BLaER1 (cell line): ENCODE measurements around the gene PCBP1.
"Not testable (repeated sequence)": the region's sequence is repeated elsewhere in the genome, so short reads cannot be mapped to it uniquely, and the experiment has no call there.

Source experiments
- H3K27ac ChIP-seq: shearing (Covaris generic); formaldehyde crosslinking; 2 replicates; pipeline ENCODE4 v1.8.1; 2022
- H3K27me3 ChIP-seq: shearing (Covaris generic); formaldehyde crosslinking; 2 replicates; pipeline ENCODE4 v1.8.1; 2022
- H3K36me3 ChIP-seq: shearing (Covaris generic); formaldehyde crosslinking; 2 replicates; pipeline ENCODE4 v1.8.1; 2022
- H3K4me1 ChIP-seq: shearing (Covaris generic); formaldehyde crosslinking; 2 replicates; pipeline ENCODE4 v1.8.1; 2022
- H3K4me2 ChIP-seq: shearing (Covaris generic); formaldehyde crosslinking; 2 replicates; pipeline ENCODE4 v1.8.1; 2022
- H3K4me3 ChIP-seq: shearing (Covaris generic); formaldehyde crosslinking; 2 replicates; pipeline ENCODE4 v1.8.1; 2022
- H3K9ac ChIP-seq: shearing (Covaris generic); formaldehyde crosslinking; 2 replicates; pipeline ENCODE4 v1.8.1; 2022
- H3K9me3 ChIP-seq: shearing (Covaris generic); formaldehyde crosslinking; 2 replicates; pipeline ENCODE4 v1.8.1; 2022
- H4K20me1 ChIP-seq: shearing (Covaris generic); formaldehyde crosslinking; 2 replicates; pipeline ENCODE4 v1.8.1; 2022
- Cebpa-rat ChIP-seq: shearing (Covaris generic); IDR thresholded peaks from 2 replicates; pipeline ENCODE4 v1.8.1; 2022

Gene PCBP1

DNA sequence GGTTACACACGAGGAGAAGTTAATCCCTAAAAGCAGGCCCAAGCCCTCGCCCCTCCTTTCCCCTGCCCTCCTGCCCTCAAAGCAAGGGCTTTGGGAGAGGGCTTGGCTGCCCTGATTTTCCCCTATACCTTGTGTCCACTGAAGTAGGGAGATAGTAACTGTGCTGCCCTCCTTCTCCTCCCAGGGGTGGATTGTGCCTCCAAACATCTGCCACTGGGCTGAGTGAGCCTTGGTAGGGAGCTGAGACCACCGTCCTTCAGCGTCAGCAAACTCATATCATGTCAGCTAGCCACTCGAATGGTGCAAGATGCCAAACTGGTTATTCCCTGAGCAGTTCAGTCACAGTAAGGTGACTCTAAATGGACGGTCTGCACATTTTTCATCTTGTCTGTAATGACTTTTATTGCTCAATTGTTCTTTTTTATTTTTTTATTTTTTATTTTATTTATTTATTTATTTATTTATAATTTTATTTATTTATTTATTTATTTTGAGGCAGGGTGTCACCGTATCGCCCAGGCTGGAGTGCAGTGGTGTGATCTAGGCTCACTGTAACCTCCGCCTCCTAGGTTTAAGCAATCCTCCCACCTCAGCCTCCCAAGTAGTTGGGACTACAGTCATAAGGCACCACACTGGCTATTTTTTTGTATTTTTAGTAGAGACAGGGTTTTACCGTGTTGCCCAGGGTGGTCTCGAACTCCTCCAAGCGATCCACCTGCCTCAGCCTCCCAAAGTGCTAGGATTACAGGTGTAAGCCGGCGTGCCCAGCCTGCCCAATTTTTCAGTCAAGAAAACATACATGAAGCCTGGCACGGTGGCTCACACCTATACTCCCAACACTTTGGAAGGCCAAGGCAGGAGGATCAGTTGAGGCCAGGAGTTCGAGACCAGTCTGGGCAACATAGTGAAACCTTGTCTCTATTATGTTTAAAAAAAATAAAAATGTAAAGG is 8.7 kb downstream of the PCBP1 start:
- peak overlapping the region; percentile 78 for H3K9ac ChIP-seq
- no peak for TF ChIP-seq Cebpa-rat

DNA sequence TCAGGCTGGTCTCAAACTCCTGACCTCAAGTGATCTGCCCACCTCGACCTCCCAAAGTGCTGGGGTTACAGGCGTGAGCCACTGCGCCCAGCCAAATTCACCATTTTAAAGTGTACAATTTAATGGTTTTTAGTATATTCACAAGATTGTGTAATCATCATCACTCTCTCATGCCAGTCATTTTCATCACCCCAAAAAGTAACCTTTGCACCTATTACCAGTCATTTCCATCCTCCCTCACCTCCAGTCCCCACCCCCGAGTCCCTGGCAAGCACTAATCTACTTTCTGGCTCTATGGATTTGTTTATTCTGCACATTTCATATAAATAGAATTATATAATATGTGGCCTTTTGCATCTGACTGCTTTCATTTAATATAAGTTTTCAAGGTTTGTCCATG is 10.8 kb downstream of the PCBP1 start:
- no peaks in the 10 kb centered on the region for H4K20me1 ChIP-seq
- TF ChIP-seq Cebpa-rat, result no peak
- H3K4me3 ChIP-seq, result no peak overlapping the region
- no peaks in the 10 kb centered on the region for H3K27me3 ChIP-seq
- H3K4me1 ChIP-seq, result peaks cover 40% of the 10 kb centered on the region
- H3K4me2 ChIP-seq, result no peak overlapping the region
- H3K36me3 ChIP-seq, result no peaks in the 10 kb centered on the region
- no peak overlapping the region for H3K27ac ChIP-seq
- H3K9me3 ChIP-seq, result no peaks in the 10 kb centered on the region
- no peak overlapping the region for H3K9ac ChIP-seq

More for the DNA sequence above, 8.7 kb downstream of the PCBP1 start:
- H3K4me2 ChIP-seq, result peak overlapping the region; percentile 82
- no peaks in the 10 kb centered on the region for H3K9me3 ChIP-seq
- H3K27ac ChIP-seq, result peak overlapping the region; percentile 92
- no peaks in the 10 kb centered on the region for H4K20me1 ChIP-seq
- H3K4me3 ChIP-seq, result peak overlapping the region; percentile 46; the same call in 1 of the 2 replicates
- no peaks in the 10 kb centered on the region for H3K27me3 ChIP-seq
- H3K4me1 ChIP-seq, result peaks cover 54% of the 10 kb centered on the region
- H3K36me3 ChIP-seq, result 0 out of 2 replicates have a peak, but pooled peaks cover 4% of the 10 kb centered on the region

DNA sequence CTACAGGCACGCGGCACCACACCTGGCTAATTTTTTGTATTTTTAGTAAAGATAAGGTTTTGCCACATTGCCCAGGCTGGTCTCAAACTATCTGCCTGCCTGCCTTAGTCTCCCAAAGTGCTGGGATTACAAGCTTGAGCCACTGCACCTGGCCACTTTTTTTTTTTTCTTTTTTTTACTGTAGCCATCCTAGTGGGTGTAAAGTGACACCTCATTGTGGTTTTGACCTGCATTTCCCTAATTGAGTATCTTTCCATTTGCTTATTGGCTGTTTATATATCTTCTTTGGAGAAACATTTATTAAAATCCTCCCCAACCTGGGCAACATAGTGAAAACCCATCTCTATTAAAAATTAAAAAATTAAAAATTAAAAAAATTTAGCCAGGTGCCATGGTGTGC is 12.0 kb downstream of the PCBP1 start:
- Histone ChIP-seq H3K4me2 (no peak overlapping the region), H3K27ac (no peak overlapping the region), H3K4me3 (no peak overlapping the region), H3K9me3 (no peaks in the 10 kb centered on the region), H3K27me3 (no peaks in the 10 kb centered on the region), H3K9ac (no peak overlapping the region), H4K20me1 (no peaks in the 10 kb centered on the region), H3K36me3 (no peaks in the 10 kb centered on the region), H3K4me1 (peaks cover 40% of the 10 kb centered on the region)
- no peak for TF ChIP-seq Cebpa-rat

DNA sequence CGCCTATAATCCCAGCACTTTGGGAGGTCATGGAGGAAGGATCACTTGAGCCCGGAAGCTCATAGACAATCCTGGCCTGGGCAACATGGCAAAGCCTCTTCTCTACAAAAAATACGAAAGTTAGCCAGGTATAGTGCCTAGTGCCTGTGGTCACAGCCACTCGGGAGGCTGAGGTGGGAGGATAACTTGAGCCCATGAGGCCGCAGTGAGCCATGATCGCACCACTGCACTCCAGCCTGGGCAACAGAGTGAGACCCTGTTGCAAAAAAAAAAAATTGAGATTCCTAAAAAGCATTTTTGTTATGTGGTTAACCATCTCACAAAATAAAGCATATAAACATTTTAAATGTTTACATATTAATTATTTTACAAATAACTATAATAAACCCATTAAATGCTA is 13.9 kb downstream of the PCBP1 start:
- TF ChIP-seq Cebpa-rat, result no peak
- Histone ChIP-seq H3K4me3 (no peak overlapping the region), H4K20me1 (no peaks in the 10 kb centered on the region), H3K27ac (no peak overlapping the region), H3K36me3 (no peaks in the 10 kb centered on the region), H3K9me3 (no peaks in the 10 kb centered on the region), H3K4me2 (no peak overlapping the region), H3K27me3 (no peaks in the 10 kb centered on the region), H3K9ac (no peak overlapping the region), H3K4me1 (peaks cover 27% of the 10 kb centered on the region)

DNA sequence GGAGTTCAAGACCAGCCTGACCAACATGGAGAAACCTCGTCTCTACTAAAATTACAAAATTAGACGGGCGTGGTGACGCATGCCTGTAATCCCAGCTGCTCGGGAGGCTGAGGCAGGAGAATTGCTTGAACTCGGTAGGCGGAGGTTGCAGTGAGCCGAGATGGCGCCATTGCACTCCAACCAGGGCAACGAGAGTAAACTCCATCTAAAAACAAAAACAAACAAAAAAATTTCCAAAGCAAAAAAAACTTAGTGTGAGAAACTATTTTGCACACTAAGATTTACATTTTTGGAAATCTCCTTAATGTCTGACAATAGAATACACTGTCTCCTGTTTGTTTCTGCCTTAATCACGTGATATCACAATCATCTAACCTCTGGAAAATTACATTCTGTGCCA is 14.4 kb downstream of the PCBP1 start:
- H3K27ac ChIP-seq, H3K9me3 ChIP-seq, H3K27me3 ChIP-seq, H4K20me1 ChIP-seq, H3K9ac ChIP-seq, H3K4me3 ChIP-seq, H3K36me3 ChIP-seq, H3K4me2 ChIP-seq: not testable (repeated sequence)
- peaks cover 22% of the 10 kb centered on the region for H3K4me1 ChIP-seq

DNA sequence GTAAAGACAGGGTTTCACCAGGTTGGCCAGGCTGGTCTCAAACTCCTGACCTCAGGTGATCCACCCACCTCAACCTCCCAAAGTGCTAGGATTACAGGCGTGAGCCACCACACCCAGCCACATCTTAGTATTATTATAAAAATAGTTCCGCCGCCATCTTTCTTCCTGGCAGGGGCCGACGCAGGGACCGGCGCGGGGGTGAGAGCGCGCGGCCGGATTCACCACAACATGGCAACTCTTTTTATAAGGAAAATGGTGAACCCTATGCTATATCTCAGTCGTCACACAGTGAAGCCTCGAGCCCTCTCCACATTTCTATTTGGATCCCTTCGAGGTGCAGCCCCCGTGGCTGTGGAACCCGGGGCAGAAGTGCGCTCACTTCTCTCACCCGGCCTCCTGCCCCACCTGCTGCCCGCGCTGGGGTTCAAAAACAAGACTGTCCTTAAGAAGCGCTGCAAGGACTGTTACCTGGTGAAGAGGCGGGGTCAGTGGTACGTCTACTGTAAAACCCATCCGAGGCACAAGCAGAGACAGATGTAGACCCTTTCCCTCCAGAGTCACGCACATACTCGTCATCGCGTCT is 15.1 kb downstream of the PCBP1 start:
- H3K27me3 ChIP-seq, H3K4me2 ChIP-seq, H3K36me3 ChIP-seq, H3K4me3 ChIP-seq, H3K27ac ChIP-seq, H3K9ac ChIP-seq, H3K9me3 ChIP-seq, H4K20me1 ChIP-seq: not testable (repeated sequence)
- peaks cover 22% of the 10 kb centered on the region for H3K4me1 ChIP-seq

DNA sequence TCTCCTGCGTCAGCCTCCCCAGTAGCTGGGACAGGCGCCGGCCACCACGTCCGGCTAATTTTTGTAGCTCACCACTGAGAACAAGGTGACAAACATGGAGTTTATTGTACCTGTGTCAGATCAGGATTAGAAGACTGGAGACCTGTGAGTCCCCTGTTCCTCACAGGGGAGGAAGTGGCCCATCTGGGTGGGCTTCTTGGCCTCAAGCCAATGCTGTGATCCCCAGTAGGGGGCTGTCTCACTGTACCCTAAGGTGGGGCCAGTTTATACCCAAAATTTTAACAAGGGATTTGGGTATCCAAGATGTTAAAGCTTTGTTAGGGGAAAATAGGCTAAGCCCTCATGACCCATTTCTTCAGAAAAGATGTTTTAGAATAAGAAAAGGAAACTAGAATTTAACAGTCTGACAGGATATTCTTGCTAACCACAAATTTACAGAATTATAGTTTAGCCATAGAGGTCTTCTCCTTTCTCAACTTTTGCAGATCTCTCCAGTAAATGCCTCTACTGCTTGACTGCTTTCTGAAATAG is 16.3 kb downstream of the PCBP1 start:
- Histone ChIP-seq H3K4me2 (peak overlapping the region; percentile 42), H3K4me1 (peaks cover 34% of the 10 kb centered on the region), H3K9me3 (no peaks in the 10 kb centered on the region), H3K27me3 (no peaks in the 10 kb centered on the region), H3K9ac (no peak overlapping the region), H3K36me3 (no peaks in the 10 kb centered on the region), H4K20me1 (no peaks in the 10 kb centered on the region), H3K4me3 (no peak overlapping the region), H3K27ac (peak overlapping the region; percentile 28; the same call in 1 of the 2 replicates)
- no peak for TF ChIP-seq Cebpa-rat

DNA sequence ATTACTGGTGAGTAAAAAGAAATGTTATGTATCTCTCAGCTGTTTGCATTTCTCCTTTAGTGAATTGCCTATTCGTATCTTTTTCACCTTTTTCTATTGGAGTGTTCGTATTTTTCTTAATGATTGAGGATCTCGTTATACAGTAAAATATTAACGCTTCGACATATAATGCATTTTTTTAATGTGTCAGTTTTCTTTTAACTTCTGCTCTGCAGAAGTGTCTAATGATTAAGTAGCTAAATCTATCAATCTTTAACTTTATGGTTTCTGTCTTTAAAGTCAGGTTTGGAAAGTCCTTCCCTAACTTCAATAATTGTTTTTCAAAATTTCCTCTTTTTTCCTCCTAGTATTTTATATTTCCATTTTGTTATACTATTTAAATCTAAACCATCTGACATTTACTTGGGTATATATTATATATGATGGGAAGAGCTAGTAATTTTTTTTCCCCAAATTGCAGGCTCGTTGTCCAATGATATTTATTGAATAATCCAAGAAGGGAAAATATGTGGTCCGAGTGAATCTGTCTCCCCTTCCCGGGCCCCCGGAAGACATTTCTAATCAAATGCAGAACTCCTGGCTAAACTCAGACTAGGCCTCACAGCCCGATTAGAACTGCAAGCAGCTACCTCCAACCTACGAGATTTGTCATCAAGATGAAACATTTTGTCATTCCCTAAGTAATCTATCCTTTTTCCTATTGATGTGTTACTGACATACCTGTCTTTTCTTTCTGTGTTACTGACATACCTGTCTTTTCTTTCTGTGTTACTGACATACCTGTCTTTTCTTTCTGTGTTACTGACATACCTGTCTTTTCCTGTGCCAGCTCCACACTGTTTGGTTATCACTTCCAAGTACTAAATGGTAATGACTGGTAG is 17.2 kb downstream of the PCBP1 start:
- H3K4me2 ChIP-seq, result peak overlapping the region; percentile 42
- H3K36me3 ChIP-seq, result no peaks in the 10 kb centered on the region
- no peaks in the 10 kb centered on the region for H4K20me1 ChIP-seq
- H3K27me3 ChIP-seq, result no peaks in the 10 kb centered on the region
- no peak overlapping the region for H3K4me3 ChIP-seq
- peak overlapping the region; percentile 28; the same call in 1 of the 2 replicates for H3K27ac ChIP-seq
- no peaks in the 10 kb centered on the region for H3K9me3 ChIP-seq
- H3K4me1 ChIP-seq, result peaks cover 35% of the 10 kb centered on the region
- no peak overlapping the region for H3K9ac ChIP-seq
- no peak for TF ChIP-seq Cebpa-rat

DNA sequence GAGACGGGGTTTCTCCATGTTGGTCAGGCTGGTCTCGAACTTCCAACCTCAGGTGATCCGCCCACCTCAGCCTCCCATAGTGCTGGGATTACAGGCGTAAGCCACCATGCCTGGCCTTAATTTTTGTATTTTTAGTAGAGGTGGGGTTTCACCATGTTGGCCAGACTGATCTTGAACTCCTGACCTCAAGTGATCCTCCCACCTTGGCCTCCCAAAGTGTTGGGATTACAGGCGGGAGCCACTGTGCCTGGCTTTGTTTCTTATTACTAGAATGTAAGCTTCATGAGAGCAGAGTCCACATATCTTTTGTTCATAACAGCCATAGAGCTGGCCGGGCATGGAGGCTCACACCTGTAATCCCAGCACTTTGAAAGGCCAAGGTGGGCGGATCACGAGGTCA is 18.9 kb downstream of the PCBP1 start:
- peaks cover 38% of the 10 kb centered on the region for H3K4me1 ChIP-seq
- H3K4me2 ChIP-seq, H3K27me3 ChIP-seq, H3K27ac ChIP-seq, H3K9ac ChIP-seq, H3K9me3 ChIP-seq, H3K36me3 ChIP-seq, H3K4me3 ChIP-seq, H4K20me1 ChIP-seq: not testable (repeated sequence)

DNA sequence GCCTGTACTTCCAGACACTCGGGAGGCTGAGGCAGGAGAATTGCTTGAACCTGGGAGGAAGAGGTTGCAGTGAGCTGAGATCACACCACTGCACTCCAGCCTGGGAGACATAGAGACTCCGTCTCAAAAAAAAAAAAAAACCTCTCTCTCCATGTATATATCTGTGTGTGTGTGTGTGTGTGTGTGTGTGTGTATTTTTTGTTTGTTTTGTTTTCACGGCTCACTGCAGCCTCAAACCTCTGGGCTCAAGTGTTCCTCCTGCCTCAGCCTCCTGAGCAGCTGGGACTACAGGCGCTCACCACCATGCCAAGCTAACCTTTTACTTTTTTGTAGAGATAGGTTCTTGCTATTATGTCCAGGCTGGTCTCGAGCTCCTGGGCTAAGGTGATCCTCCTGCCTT is 23.1 kb downstream of the PCBP1 start:
- H3K27ac ChIP-seq, H3K4me2 ChIP-seq, H3K27me3 ChIP-seq, H3K4me3 ChIP-seq, H3K36me3 ChIP-seq, H3K9ac ChIP-seq, H3K9me3 ChIP-seq, H4K20me1 ChIP-seq: not testable (repeated sequence)
- peaks cover 37% of the 10 kb centered on the region for H3K4me1 ChIP-seq
